Hindlimb muscle (tissue), 1 donor: ENCODE data around the gene RABL2A. TPM values are rescaled to one million over a fixed set of nuclear protein-coding genes. Genes with fewer than 3 reads are reported as not detected.
"Not testable (repeated sequence)": the region's sequence is repeated elsewhere in the genome, so short reads cannot be mapped to it uniquely, and the experiment has no call there.

Experiments used
- DNase-seq: peaks from one replicate; pipeline ENCODE4 v3.0.0-alpha.2; 2013
- polyA plus RNA-seq: library from polyadenylated mRNA; unstranded; fragments of 120-200 nt; gene quantifications from one replicate; pipeline ENCODE4 v1.2.1, GENCODE V29; 2013; ENCODE audit not compliant: insufficient read length

The RABL2A gene
- polyA plus RNA-seq, 1 donor: 18.0 TPM

DNA sequence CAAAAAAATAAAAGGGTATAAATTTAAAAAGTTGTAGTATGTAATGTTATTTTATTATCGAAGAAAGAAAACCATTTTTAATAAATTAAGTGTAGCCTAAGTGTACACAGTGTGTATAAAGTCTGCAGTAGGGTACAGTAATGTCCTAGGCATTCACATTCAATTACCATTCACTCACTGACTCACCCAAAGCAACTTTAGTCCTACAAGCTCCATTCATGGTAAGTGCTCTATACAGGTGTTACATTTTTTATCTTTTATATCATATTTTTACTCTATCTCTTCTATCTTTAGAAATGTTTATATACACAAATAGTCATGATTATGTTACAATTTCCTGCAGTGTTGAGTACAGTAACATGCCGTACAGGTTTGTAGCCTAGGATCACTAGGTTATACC is 59.5 kb downstream of the RABL2A start:
- DNase-seq: no peak

GRCh38 chr2:113690871-113691270 is 63.8 kb downstream of the RABL2A start:
- not testable (repeated sequence) for DNase-seq

Other genes starting within 250 kb of the RABL2A start
- gene ZNG1B, start 189.6 kb upstream of the RABL2A start, polyA plus RNA-seq: 42.4 TPM
- 4.4 TPM for gene FOXD4L1, start 128.6 kb upstream of the RABL2A start, polyA plus RNA-seq
- 49.7 TPM for gene SLC35F5, start 129.4 kb downstream of the RABL2A start, polyA plus RNA-seq